Right lobe of liver (tissue), 6 donors: Measurements from ENCODE around the gene PTPRN2. TPM values are rescaled to one million over a fixed set of nuclear protein-coding genes. Genes with fewer than 3 reads are reported as not detected.
A peak's percentile ranks its signal among the peaks of the same experiment; 100 is the strongest.
"Not testable (repeated sequence)": the region's sequence is repeated elsewhere in the genome, so short reads cannot be mapped to it uniquely, and the experiment has no call there.

Experiments used
- ATAC-seq, 4 donors: fragments of 200-7000 bp; cut with Tn5 transposase; one replicate each; pipeline ENCODE4 v1.9.1; 2020; ENCODE audit warnings: mild to moderate bottlenecking in 4 of 4, moderate library complexity in 4 of 4
- DNase-seq, 3 donors: peaks; one replicate each; pipeline ENCODE4 v3.0.0-alpha.2; 2020
- H3K27ac ChIP-seq, 3 donors: fragments of 200-600 bp; one replicate each; pipeline ENCODE4 v1.8.0; 2022
- H3K27me3 ChIP-seq, 2 donors: fragments of 200-600 bp; one replicate each; pipeline ENCODE4 v1.8.0; 2022
- H3K36me3 ChIP-seq, 4 donors: fragments of 200-600 bp; sonication (generic) in 1 of 4; one replicate each; pipeline versions ENCODE4 v1.5.1 to v1.8.0; 2017 to 2022; ENCODE audit warnings: control low read depth in 1 of 4
- H3K4me1 ChIP-seq, 4 donors: fragments of 200-600 bp; sonication (generic) in 1 of 4; one replicate each; pipeline versions ENCODE4 v1.5.1 to v1.8.0; 2017 to 2022; ENCODE audit warnings: control low read depth in 1 of 4
- H3K4me3 ChIP-seq, 3 donors: fragments of 200-600 bp; one replicate each; pipeline ENCODE4 v1.8.0; 2022
- H3K9me3 ChIP-seq, 4 donors: fragments of 200-600 bp; sonication (generic) in 1 of 4; one replicate each; pipeline versions ENCODE4 v1.5.1 to v1.8.0; 2017 to 2022; ENCODE audit warnings: control low read depth in 1 of 4
- POLR2A ChIP-seq: fragments of 450-650 bp; IDR thresholded peaks from one replicate; pipeline ENCODE4 v1.6.1; 2017; ENCODE audit warnings: antibody characterized with exemption, mild to moderate bottlenecking
- WGBS: methylation state at CpG from one replicate; pipeline ENCODE4 v1.1.6; 2018; ENCODE audit warnings: low coverage, low lambda C conversion rate; ENCODE audit not compliant: insufficient coverage; ENCODE audit errors: missing lambda C conversion rate; 5-methylcytosine and 5-hydroxymethylcytosine counted together
- intact Hi-C, 2 donors: fragments of 100-400 bp; cut with DNase I; formaldehyde crosslinking; loops; one replicate each; pipeline versions ENCODE4 v1.11.2 to v1.14.1; 2022
- total RNA-seq, 6 experiments: library from RNA; depleted of rRNA in 2 of 6; stranded (reverse); fragments of >200 nt in 2 of 6; fragmentation: NEBNext Ultra II Directional in 3 of 6; extraction: Animal tissue kit (Norgen Biotek cat#: 25700) in 3 of 6; gene quantifications; one replicate each; pipeline versions ENCODE4 v1.1.0 to v1.2.4, GENCODE V29; 2016 to 2023
- TF ChIP-seq, protein P1 (sequence below), 4 donors: fragments of 200-600 bp in 3 of 4; fragments of 450-650 bp in 1 of 4; IDR thresholded peaks; one replicate each; pipeline versions ENCODE4 v1.5.1 to v1.8.0; 2016 to 2022; ENCODE audit warnings: antibody characterized with exemption in 4 of 4, mild to moderate bottlenecking in 2 of 4
- donor health status: DM: no; HTN: yes; CAD: no.
- donor health status: DM: no; HTN: no; CAD: no.
- donor health status: DM: no; HTN: no; CAD: no.
- donor health status: DM: no; HTN: yes; CAD: no.
- donor health status: DM: no; HTN: yes; CAD: no.

PTPRN2 gene
- total RNA-seq, 6 experiments from 2014 or later: 0.15 to 0.87 (median 0.67) TPM

DNA sequence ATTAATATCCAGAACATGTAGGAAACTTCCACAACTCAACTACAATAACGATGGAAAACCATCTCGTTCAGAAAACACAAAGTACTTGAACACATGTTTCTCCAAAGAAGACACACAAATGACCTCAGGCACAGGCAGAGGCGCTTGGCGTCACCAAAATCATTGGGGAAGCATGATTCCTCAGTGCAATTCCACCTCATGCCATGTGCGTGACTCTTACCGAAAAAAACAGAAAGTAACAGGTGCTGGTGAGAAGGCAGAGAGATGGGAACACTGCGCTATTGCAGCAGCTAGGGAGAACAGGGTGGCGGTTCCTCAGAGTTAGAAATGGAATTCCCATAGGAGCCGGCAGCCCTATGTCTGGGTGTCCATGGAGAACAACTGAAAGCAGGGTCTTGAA, 860.9 kb downstream of the PTPRN2 start:
- DNase-seq (no peak), ATAC-seq (no peak)
- Histone ChIP-seq H3K27me3 (no peaks in the 10 kb centered on the region), H3K9me3 (no peaks in the 10 kb centered on the region), H3K36me3 (no peaks in the 10 kb centered on the region), H3K4me3 (no peak overlapping the region), H3K27ac (no peak overlapping the region), H3K4me1 (no peaks in the 10 kb centered on the region)
- WGBS: 82% methylated on average over 9 of the region's 9 CpGs
- intact Hi-C loops: no loop called here
- TF ChIP-seq, protein P1, sequence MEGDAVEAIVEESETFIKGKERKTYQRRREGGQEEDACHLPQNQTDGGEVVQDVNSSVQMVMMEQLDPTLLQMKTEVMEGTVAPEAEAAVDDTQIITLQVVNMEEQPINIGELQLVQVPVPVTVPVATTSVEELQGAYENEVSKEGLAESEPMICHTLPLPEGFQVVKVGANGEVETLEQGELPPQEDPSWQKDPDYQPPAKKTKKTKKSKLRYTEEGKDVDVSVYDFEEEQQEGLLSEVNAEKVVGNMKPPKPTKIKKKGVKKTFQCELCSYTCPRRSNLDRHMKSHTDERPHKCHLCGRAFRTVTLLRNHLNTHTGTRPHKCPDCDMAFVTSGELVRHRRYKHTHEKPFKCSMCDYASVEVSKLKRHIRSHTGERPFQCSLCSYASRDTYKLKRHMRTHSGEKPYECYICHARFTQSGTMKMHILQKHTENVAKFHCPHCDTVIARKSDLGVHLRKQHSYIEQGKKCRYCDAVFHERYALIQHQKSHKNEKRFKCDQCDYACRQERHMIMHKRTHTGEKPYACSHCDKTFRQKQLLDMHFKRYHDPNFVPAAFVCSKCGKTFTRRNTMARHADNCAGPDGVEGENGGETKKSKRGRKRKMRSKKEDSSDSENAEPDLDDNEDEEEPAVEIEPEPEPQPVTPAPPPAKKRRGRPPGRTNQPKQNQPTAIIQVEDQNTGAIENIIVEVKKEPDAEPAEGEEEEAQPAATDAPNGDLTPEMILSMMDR (IDR thresholded peaks at IDR 0.05): no peak
- TF ChIP-seq POLR2A: no peak

DNA sequence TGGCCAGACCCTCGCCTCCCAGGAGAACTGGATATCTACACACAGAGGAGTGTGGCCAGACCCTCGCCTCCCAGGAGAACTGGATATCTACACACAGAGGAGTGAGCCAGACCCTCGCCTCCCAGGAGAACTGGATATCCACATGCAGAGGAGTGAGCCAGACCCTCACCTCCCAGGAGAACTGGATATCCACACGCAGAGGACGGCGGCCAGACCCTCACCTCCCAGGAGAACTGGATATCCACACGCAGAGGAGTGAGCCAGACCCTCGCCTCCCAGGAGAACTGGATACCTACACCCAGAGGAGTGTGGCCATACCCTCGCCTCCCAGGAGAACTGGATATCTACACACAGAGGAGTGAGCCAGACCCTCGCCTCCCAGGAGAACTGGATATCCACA, 862.3 kb downstream of the PTPRN2 start:
- H3K4me3 ChIP-seq, H3K9me3 ChIP-seq, H3K4me1 ChIP-seq, H3K27ac ChIP-seq, ATAC-seq, H3K27me3 ChIP-seq, H3K36me3 ChIP-seq, DNase-seq, intact Hi-C loops: not testable (repeated sequence)
- 59% methylated on average over 8 of the region's 10 CpGs for WGBS

DNA sequence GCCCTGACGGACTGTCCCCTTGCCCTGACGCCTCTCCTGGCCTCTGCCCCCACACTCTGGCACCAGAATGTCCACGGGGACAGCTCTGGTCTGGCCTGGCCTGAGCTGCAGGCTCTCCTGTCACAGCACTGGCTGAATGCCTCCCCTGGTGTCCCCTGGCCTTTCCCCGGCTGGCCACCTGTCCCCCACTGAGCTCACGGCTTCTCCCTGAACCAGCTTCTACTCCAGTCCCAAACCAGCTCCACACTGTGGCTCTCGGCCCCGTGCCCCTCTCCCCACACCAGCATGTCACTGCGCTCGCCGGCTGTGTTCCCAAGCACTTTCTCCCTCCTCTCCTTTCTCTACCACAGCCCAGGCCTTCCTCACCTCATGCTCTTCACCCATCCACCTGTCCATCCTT, 864.4 kb downstream of the PTPRN2 start:
- no peak for DNase-seq

DNA sequence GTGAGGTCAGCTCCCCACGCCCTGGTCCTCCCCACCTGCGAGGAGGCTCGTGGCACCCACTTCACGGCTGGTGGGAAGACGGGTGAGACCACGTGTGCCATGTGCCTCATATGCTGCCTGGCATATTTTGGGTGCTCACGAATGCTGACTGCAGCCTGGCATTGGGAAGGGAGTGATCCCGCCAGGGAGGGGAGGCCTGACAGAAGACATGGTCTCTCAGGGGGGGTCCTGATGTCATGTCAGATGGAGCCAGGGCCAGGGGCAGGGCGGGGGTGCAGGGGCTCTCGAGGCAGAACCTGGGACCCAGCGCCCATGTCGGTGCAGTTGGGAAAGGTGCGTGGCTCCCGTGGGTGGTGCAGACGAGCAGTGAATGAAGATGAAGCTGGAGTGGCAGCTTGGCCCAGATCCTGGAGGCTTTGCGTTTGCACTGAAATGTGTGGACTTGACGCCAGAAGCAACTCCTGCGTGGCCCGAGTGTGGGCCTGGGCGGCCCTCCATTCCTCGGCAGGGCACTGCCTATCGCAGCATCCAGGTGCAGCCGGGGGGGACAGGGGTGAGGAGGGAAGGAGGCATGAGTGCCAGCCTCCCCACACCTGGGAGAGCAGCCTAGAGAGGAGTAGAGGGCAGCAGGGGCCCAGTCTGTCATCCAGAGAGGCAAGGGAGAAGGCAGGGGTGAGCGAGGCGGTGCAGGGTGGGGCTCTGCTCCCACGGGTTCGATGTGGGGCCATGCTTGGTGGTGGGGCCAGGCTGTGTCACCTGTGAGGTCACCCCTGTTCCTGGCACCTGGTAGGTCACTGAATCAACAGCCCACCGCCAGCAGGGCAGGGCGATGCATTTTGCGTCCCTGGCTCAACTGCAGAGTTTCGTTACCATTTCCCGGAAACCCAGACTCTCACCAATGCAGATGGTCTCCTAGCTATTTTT, 865.2 kb downstream of the PTPRN2 start:
- Histone ChIP-seq H3K9me3 (no peaks in the 10 kb centered on the region), H3K4me1 (no peaks in the 10 kb centered on the region), H3K36me3 (no peaks in the 10 kb centered on the region), H3K4me3 (no peak overlapping the region), H3K27me3 (no peaks in the 10 kb centered on the region), H3K27ac (no peak overlapping the region)
- intact Hi-C loops: no loop called here
- TF ChIP-seq POLR2A: no peak
- TF ChIP-seq, protein P1 (IDR thresholded peaks at IDR 0.05): no peak
- 58% methylated on average over 7 of the region's 32 CpGs for WGBS
- peak in 1 of 4 donors; percentile 9 for ATAC-seq
- no peak for DNase-seq

More for the DNA sequence above, 864.4 kb downstream of the PTPRN2 start:
- TF ChIP-seq, protein P1 (IDR thresholded peaks at IDR 0.05): no peak
- whole genome bisulfite sequencing: 24% methylated on average over 3 of the region's 10 CpGs
- Histone ChIP-seq H3K4me1 (no peaks in the 10 kb centered on the region), H3K27me3 (no peaks in the 10 kb centered on the region), H3K4me3 (no peak overlapping the region), H3K27ac (no peak overlapping the region), H3K9me3 (no peaks in the 10 kb centered on the region), H3K36me3 (no peaks in the 10 kb centered on the region)
- no peak for ATAC-seq
- intact Hi-C loops: no loop called here

DNA sequence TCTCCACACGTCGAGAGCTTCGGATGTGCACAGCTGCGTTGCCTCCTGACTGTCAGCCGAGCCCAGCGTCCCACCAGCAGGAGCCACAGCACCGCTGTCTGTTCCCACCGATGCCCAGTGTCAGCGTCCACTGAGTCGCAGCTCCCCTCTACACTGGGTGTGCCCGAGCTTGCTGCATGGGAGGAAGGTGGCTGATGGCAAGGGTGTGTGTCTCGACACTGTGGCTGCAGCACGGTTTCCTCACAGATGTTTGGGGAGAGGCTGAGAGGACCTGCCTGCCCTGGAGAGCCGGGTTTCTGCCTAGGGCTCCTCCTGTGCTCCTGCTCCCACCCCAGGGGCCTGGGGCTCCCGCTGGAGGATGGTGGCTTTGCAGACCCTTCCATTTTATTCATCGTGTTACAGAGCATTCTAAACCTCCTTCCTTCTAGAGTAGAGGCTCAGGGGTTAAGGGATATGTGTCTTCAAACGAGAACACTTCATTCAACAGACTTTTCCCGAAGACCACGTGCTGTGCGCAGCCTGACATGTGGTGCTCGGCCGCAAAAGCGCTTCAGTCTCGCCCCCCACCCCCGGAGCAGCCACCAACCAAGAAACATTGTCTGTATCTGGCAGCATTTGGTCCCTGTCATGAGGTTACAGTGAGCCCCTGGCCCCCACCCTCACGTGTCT, 866.0 kb downstream of the PTPRN2 start:
- intact Hi-C loops: no loop called here
- no peak for DNase-seq
- ATAC-seq: no peak
- Histone ChIP-seq H3K9me3 (no peaks in the 10 kb centered on the region), H3K27me3 (no peaks in the 10 kb centered on the region), H3K4me1 (no peaks in the 10 kb centered on the region), H3K36me3 (no peaks in the 10 kb centered on the region), H3K4me3 (no peak overlapping the region), H3K27ac (no peak overlapping the region)
- no peak for TF ChIP-seq POLR2A
- TF ChIP-seq, protein P1 (IDR thresholded peaks at IDR 0.05): no peak
- WGBS: 76% methylated on average over 15 of the region's 26 CpGs
